SK-N-SH (cell line): ENCODE measurements around the gene OSBPL9. TPM values are rescaled to one million over a fixed set of nuclear protein-coding genes. Genes with fewer than 3 reads are reported as not detected.
A peak's percentile ranks its signal among the peaks of the same experiment; 100 is the strongest.

ENCODE experiments used
- CTCF ChIA-PET: fragments of 300-600, 350-600 bp; formaldehyde crosslinking; extraction: SDS; loops from one replicate; lab custom pipeline; 2021; lab: Yijun Ruan, JAX
- POLR2A ChIA-PET: fragments of 350-600 bp; sonication (Branson Sonifier 250); formaldehyde crosslinking; extraction: SDS; loops from one replicate; lab custom pipeline; 2020; ENCODE audit warnings: antibody characterized with exemption, inconsistent platforms; lab: Yijun Ruan, JAX
- DNase-seq: peaks from one replicate; pipeline ENCODE4 v3.0.0; 2012
- H2AFZ ChIP-seq: fragments of 200-600 bp; sonication (generic); 2 replicates; pipeline ENCODE4 v1.8.1; 2016; ENCODE audit warnings: antibody characterized with exemption, mild to moderate bottlenecking, low read depth
- H3F3A ChIP-seq: fragments of 200-600 bp; sonication (generic); replicated peaks from 2 replicates; pipeline ENCODE3; 2016; ENCODE audit warnings: antibody characterized with exemption, mild to moderate bottlenecking; ENCODE audit not compliant: insufficient read depth
- H3K27ac ChIP-seq, 2 experiments: fragments of 200-500 bp in 1 of 2; fragments of 200-600 bp in 1 of 2; sonication (Bioruptor generic) in 1 of 2; sonication (generic), shearing (Covaris generic) in 1 of 2; 2 replicates each; pipeline versions ENCODE4 v1.5.1 to v1.6.1; 2014 to 2016; ENCODE audit warnings: low read depth in 2 of 2, inconsistent platforms in 1 of 2, low read length in 1 of 2, mild to moderate bottlenecking in 1 of 2, mixed read lengths in 1 of 2
- H3K27me3 ChIP-seq: fragments of 200-600 bp; sonication (generic), shearing (Covaris generic); 2 replicates; pipeline ENCODE4 v1.6.1; 2016; ENCODE audit warnings: mixed run types; ENCODE audit not compliant: insufficient read depth
- H3K36me3 ChIP-seq, 2 experiments: fragments of 200-500 bp in 1 of 2; fragments of 200-600 bp in 1 of 2; sonication (Bioruptor generic) in 1 of 2; sonication (generic) in 1 of 2; replicated peaks in 1 of 2; 2 replicates each; pipeline versions ENCODE3 to v1.5.1; 2014 to 2016; ENCODE audit warnings: low read length in 1 of 2, mild to moderate bottlenecking in 1 of 2; ENCODE audit not compliant: insufficient read depth in 2 of 2, control insufficient read depth in 1 of 2
- H3K4me1 ChIP-seq, 2 experiments: fragments of 200-500 bp in 1 of 2; fragments of 200-600 bp in 1 of 2; sonication (Bioruptor generic) in 1 of 2; sonication (generic), shearing (Covaris generic) in 1 of 2; 2 replicates each; pipeline versions ENCODE4 v1.5.1 to v1.6.1; 2014 to 2016; ENCODE audit warnings: low read depth in 1 of 2, low read length in 1 of 2, mixed run types in 1 of 2; ENCODE audit not compliant: insufficient read depth in 2 of 2, control insufficient read depth in 1 of 2
- H3K4me2 ChIP-seq: fragments of 200-600 bp; sonication (generic), shearing (Covaris generic); 2 replicates; pipeline ENCODE4 v1.6.1; 2017; ENCODE audit warnings: mixed run types
- H3K4me3 ChIP-seq, 2 experiments: fragments of 200-500 bp in 1 of 2; fragments of 200-600 bp in 1 of 2; sonication (Bioruptor generic) in 1 of 2; sonication (generic), shearing (Covaris generic) in 1 of 2; 2 replicates each; pipeline versions ENCODE4 v1.5.1 to v1.8.1; 2014 to 2016; ENCODE audit warnings: low read depth in 2 of 2, inconsistent platforms in 1 of 2, low read length in 1 of 2, mild to moderate bottlenecking in 1 of 2, mixed read lengths in 1 of 2, moderate library complexity in 1 of 2
- H3K79me2 ChIP-seq: fragments of 200-600 bp; sonication (generic); 2 replicates; pipeline ENCODE4 v1.8.1; 2017; ENCODE audit warnings: mild to moderate bottlenecking; ENCODE audit not compliant: insufficient read depth
- H3K9ac ChIP-seq: fragments of 200-600 bp; sonication (generic); 2 replicates; pipeline ENCODE4 v1.6.1; 2017; ENCODE audit warnings: mixed run types
- H3K9me2 ChIP-seq: fragments of 200-600 bp; sonication (generic); 2 replicates; pipeline ENCODE4 v1.6.1; 2017; ENCODE audit warnings: mixed run types
- H3K9me3 ChIP-seq: fragments of 200-600 bp; sonication (generic); 2 replicates; pipeline ENCODE4 v1.6.1; 2017; ENCODE audit warnings: mixed run types, mild to moderate bottlenecking, moderate library complexity
- H4K20me1 ChIP-seq: fragments of 200-600 bp; sonication (generic); 2 replicates; pipeline ENCODE4 v1.6.1; 2017; ENCODE audit warnings: mild to moderate bottlenecking, mixed run types; ENCODE audit not compliant: insufficient read depth
- EP300 ChIP-seq, 2 experiments: IDR thresholded peaks; 2 replicates each; pipeline versions ENCODE4 v1.4.0 to v1.6.1; 2012; ENCODE audit warnings: borderline replicate concordance in 1 of 2, low read depth in 1 of 2, low read length in 1 of 2
- FOSL2 ChIP-seq: IDR thresholded peaks from 2 replicates; pipeline ENCODE4 v1.4.0; 2012; ENCODE audit warnings: low read depth, mild to moderate bottlenecking, moderate library complexity, borderline replicate concordance
- FOXJ3 ChIP-seq: sonication (generic); formaldehyde crosslinking; IDR thresholded peaks from 2 replicates; pipeline ENCODE4 v1.5.1; 2020; ENCODE audit warnings: mild to moderate bottlenecking, missing genetic modification reagents
- FOXM1 ChIP-seq: IDR thresholded peaks from 2 replicates; pipeline ENCODE4 v1.4.0; 2012; ENCODE audit warnings: low read depth, mild to moderate bottlenecking
- GABPA ChIP-seq: IDR thresholded peaks from 2 replicates; pipeline ENCODE4 v1.4.0; 2012; ENCODE audit warnings: low read depth, mild to moderate bottlenecking
- GATA2 ChIP-seq: sonication (generic); formaldehyde crosslinking; IDR thresholded peaks from 2 replicates; pipeline ENCODE4 v1.5.0; 2020; ENCODE audit warnings: mild to moderate bottlenecking, missing genetic modification reagents
- JUND ChIP-seq: IDR thresholded peaks from 2 replicates; pipeline ENCODE4 v1.4.0; 2012
- MEF2A ChIP-seq: IDR thresholded peaks from 2 replicates; pipeline ENCODE4 v1.4.0; 2012; ENCODE audit warnings: low read depth, borderline replicate concordance
- MXI1 ChIP-seq: IDR thresholded peaks from 2 replicates; pipeline ENCODE4 v1.6.1; 2012; ENCODE audit warnings: mild to moderate bottlenecking, low read depth, low read length, improper control_type of control experiment
- NFIC ChIP-seq: IDR thresholded peaks from 2 replicates; pipeline ENCODE4 v1.4.0; 2012; ENCODE audit warnings: borderline replicate concordance
- NRF1 ChIP-seq: IDR thresholded peaks from 2 replicates; pipeline ENCODE4 v1.6.1; 2012; ENCODE audit warnings: low read depth, mild to moderate bottlenecking, low read length
- POLR2AphosphoS5 ChIP-seq: IDR thresholded peaks from 2 replicates; pipeline ENCODE4 v1.6.1; 2012; ENCODE audit warnings: low read depth, low read length
- RAD21 ChIP-seq: IDR thresholded peaks from 2 replicates; pipeline ENCODE4 v1.6.1; 2012; ENCODE audit warnings: mild to moderate bottlenecking, low read length
- RCOR1 ChIP-seq: fragments of 150-350 bp; IDR thresholded peaks from 2 replicates; pipeline ENCODE4 v1.6.1; 2017; ENCODE audit warnings: antibody characterized with exemption, low read length
- RFX5 ChIP-seq: IDR thresholded peaks from 2 replicates; pipeline ENCODE4 v1.6.1; 2012; ENCODE audit warnings: mild to moderate bottlenecking, improper control_type of control experiment, low read length
- RXRA ChIP-seq: IDR thresholded peaks from 2 replicates; pipeline ENCODE4 v1.4.0; 2012; ENCODE audit warnings: low read depth, mild to moderate bottlenecking, borderline replicate concordance
- SIN3A ChIP-seq: IDR thresholded peaks from 2 replicates; pipeline ENCODE4 v1.6.1; 2012; ENCODE audit warnings: low read depth, mild to moderate bottlenecking, low read length, moderate library complexity, borderline replicate concordance
- SMC3 ChIP-seq: IDR thresholded peaks from 2 replicates; pipeline ENCODE4 v1.6.1; 2012; ENCODE audit warnings: low read depth, low read length, improper control_type of control experiment
- TAF1 ChIP-seq: IDR thresholded peaks from 2 replicates; pipeline ENCODE4 v1.6.1; 2012; ENCODE audit warnings: low read depth, mild to moderate bottlenecking, low read length, moderate library complexity, borderline replicate concordance
- TCF12 ChIP-seq: IDR thresholded peaks from 2 replicates; pipeline ENCODE4 v1.4.0; 2012
- YY1 ChIP-seq: IDR thresholded peaks from 2 replicates; pipeline ENCODE4 v1.4.0; 2012; ENCODE audit warnings: low read depth, mild to moderate bottlenecking
- whole genome bisulfite sequencing: methylation state at CpG from one replicate; pipeline ENCODE4 v1.1.6; 2017; ENCODE audit warnings: low lambda C conversion rate; 5-methylcytosine and 5-hydroxymethylcytosine counted together
- polyA plus RNA-seq, 3 experiments: library from polyadenylated mRNA; depleted of rRNA; stranded (reverse); fragments of >200 nt; gene quantifications; 2 replicates each; pipeline ENCODE4 v1.2.3, GENCODE V29; 2012
- TF ChIP-seq, protein P1 (sequence below): IDR thresholded peaks from 2 replicates; pipeline ENCODE4 v1.4.0; 2012; ENCODE audit warnings: low read depth
- TF ChIP-seq, protein P2 (sequence below): IDR thresholded peaks from 2 replicates; pipeline ENCODE4 v1.6.1; 2012; ENCODE audit warnings: mild to moderate bottlenecking, low read depth, low read length, moderate library complexity
- TF ChIP-seq, protein P3 (sequence below): IDR thresholded peaks from 2 replicates; pipeline ENCODE4 v1.4.0; 2012; ENCODE audit warnings: low read depth, borderline replicate concordance
- TF ChIP-seq, protein P4 (sequence below): IDR thresholded peaks from 2 replicates; pipeline ENCODE4 v1.4.0; 2012; ENCODE audit warnings: low read depth, borderline replicate concordance
- TF ChIP-seq, protein P5 (sequence below): fragments of 150-350 bp; IDR thresholded peaks from 2 replicates; pipeline ENCODE4 v1.6.1; 2016; ENCODE audit warnings: mild to moderate bottlenecking, low read depth, low read length
- TF ChIP-seq, protein P6 (sequence below): IDR thresholded peaks from 2 replicates; pipeline ENCODE4; 2012

The OSBPL9 gene
- polyA plus RNA-seq, 1 of the 3 experiments (the other 2 are of a cell fraction), result 43.9 TPM

DNA sequence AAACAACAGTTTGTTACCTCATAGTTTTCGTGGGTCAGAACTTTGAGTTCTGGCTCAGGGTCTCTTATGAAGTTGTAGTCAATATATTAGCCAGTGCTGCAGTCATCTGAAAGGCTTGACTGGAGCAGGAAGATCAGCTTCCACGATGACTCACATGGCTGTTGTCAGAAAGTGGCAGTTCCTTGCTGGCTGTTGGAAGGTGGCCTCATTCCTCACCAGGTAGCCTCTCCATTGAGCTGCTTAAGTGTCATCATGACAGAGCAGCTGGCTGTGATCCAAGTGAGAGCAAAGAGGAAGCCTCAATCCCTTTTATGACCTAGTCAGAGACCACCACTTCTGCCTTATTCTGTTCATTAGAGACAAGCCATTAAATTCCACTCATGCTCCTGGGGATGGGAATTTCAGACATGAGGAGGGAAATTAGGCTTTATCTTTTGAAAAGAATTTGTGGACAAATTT is 5.6 kb downstream of the OSBPL9 start:
- ChIA-PET CTCF (interaction anchor here (1.5 kb wide), 1 partner anchor 146 kb away, joined by 5 read pairs; no protein-coding TSS in a partner anchor), POLR2A (no interaction called here)
- DNase-seq, result no peak
- peak; percentile 85 for TF ChIP-seq NFIC
- no peak for TF ChIP-seq YY1
- TF ChIP-seq, protein P1, sequence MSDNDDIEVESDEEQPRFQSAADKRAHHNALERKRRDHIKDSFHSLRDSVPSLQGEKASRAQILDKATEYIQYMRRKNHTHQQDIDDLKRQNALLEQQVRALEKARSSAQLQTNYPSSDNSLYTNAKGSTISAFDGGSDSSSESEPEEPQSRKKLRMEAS, result 0 out of 2 replicates have a peak, but pooled peaks have one; percentile 13
- TF ChIP-seq, protein P2, sequence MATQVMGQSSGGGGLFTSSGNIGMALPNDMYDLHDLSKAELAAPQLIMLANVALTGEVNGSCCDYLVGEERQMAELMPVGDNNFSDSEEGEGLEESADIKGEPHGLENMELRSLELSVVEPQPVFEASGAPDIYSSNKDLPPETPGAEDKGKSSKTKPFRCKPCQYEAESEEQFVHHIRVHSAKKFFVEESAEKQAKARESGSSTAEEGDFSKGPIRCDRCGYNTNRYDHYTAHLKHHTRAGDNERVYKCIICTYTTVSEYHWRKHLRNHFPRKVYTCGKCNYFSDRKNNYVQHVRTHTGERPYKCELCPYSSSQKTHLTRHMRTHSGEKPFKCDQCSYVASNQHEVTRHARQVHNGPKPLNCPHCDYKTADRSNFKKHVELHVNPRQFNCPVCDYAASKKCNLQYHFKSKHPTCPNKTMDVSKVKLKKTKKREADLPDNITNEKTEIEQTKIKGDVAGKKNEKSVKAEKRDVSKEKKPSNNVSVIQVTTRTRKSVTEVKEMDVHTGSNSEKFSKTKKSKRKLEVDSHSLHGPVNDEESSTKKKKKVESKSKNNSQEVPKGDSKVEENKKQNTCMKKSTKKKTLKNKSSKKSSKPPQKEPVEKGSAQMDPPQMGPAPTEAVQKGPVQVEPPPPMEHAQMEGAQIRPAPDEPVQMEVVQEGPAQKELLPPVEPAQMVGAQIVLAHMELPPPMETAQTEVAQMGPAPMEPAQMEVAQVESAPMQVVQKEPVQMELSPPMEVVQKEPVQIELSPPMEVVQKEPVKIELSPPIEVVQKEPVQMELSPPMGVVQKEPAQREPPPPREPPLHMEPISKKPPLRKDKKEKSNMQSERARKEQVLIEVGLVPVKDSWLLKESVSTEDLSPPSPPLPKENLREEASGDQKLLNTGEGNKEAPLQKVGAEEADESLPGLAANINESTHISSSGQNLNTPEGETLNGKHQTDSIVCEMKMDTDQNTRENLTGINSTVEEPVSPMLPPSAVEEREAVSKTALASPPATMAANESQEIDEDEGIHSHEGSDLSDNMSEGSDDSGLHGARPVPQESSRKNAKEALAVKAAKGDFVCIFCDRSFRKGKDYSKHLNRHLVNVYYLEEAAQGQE, result no peak
- TF ChIP-seq FOSL2, result peak; percentile 86
- TF ChIP-seq RFX5, result no peak
- TF ChIP-seq FOXJ3, result no peak
- TF ChIP-seq RCOR1, result no peak
- TF ChIP-seq MEF2A, result no peak
- TF ChIP-seq EP300 (IDR thresholded peaks at IDR 0.05; ENCODE audit: borderline replicate concordance in 1 of 2, low read depth in 1 of 2, low read length in 1 of 2), result peak in 1 of 2 experiments; percentile 46; a peak in 1 of 4 replicates
- peak; percentile 78 for TF ChIP-seq JUND
- no peak for TF ChIP-seq MXI1
- TF ChIP-seq NRF1, result no peak
- no peak for TF ChIP-seq SIN3A
- TF ChIP-seq, protein P3, sequence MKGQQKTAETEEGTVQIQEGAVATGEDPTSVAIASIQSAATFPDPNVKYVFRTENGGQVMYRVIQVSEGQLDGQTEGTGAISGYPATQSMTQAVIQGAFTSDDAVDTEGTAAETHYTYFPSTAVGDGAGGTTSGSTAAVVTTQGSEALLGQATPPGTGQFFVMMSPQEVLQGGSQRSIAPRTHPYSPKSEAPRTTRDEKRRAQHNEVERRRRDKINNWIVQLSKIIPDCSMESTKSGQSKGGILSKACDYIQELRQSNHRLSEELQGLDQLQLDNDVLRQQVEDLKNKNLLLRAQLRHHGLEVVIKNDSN, result no peak
- TF ChIP-seq RAD21, result no peak
- TF ChIP-seq, protein P4, sequence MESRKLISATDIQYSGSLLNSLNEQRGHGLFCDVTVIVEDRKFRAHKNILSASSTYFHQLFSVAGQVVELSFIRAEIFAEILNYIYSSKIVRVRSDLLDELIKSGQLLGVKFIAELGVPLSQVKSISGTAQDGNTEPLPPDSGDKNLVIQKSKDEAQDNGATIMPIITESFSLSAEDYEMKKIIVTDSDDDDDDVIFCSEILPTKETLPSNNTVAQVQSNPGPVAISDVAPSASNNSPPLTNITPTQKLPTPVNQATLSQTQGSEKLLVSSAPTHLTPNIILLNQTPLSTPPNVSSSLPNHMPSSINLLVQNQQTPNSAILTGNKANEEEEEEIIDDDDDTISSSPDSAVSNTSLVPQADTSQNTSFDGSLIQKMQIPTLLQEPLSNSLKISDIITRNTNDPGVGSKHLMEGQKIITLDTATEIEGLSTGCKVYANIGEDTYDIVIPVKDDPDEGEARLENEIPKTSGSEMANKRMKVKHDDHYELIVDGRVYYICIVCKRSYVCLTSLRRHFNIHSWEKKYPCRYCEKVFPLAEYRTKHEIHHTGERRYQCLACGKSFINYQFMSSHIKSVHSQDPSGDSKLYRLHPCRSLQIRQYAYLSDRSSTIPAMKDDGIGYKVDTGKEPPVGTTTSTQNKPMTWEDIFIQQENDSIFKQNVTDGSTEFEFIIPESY, result no peak
- TF ChIP-seq TAF1, result no peak
- no peak for TF ChIP-seq GATA2
- TF ChIP-seq FOXM1, result no peak
- peak; percentile 48; the same call in 1 of the 2 replicates for TF ChIP-seq TCF12
- TF ChIP-seq RXRA, result no peak
- TF ChIP-seq POLR2AphosphoS5, result no peak
- TF ChIP-seq GABPA, result no peak
- TF ChIP-seq, protein P5, sequence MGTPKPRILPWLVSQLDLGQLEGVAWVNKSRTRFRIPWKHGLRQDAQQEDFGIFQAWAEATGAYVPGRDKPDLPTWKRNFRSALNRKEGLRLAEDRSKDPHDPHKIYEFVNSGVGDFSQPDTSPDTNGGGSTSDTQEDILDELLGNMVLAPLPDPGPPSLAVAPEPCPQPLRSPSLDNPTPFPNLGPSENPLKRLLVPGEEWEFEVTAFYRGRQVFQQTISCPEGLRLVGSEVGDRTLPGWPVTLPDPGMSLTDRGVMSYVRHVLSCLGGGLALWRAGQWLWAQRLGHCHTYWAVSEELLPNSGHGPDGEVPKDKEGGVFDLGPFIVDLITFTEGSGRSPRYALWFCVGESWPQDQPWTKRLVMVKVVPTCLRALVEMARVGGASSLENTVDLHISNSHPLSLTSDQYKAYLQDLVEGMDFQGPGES, result no peak
- TF ChIP-seq, protein P6, sequence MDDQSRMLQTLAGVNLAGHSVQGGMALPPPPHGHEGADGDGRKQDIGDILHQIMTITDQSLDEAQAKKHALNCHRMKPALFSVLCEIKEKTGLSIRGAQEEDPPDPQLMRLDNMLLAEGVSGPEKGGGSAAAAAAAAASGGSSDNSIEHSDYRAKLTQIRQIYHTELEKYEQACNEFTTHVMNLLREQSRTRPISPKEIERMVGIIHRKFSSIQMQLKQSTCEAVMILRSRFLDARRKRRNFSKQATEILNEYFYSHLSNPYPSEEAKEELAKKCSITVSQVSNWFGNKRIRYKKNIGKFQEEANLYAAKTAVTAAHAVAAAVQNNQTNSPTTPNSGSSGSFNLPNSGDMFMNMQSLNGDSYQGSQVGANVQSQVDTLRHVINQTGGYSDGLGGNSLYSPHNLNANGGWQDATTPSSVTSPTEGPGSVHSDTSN, result peak; percentile 71
- TF ChIP-seq SMC3, result no peak

More for the DNA sequence above, 5.6 kb downstream of the OSBPL9 start:
- no peak overlapping the region for H3K4me3 ChIP-seq
- no peaks in the 10 kb centered on the region for H3K9me2 ChIP-seq
- no peaks in the 10 kb centered on the region for H3K27me3 ChIP-seq
- peaks cover 8% of the 10 kb centered on the region; the same call in 1 of the 2 replicates for H4K20me1 ChIP-seq
- H3K9me3 ChIP-seq, result no peaks in the 10 kb centered on the region
- no peaks in the 10 kb centered on the region for H3K36me3 ChIP-seq
- peak overlapping the region; percentile 12; the same call in 1 of the 2 replicates for H3K4me2 ChIP-seq
- H3K27ac ChIP-seq, result peak overlapping the region in 1 of 2 experiments; percentile 56; a peak in 2 of 4 replicates
- peaks cover 9 to 25% of the 10 kb centered on the region in 2 experiments for H3K4me1 ChIP-seq
- peaks cover 6% of the 10 kb centered on the region for H3F3A ChIP-seq
- no peak overlapping the region for H2AFZ ChIP-seq
- H3K79me2 ChIP-seq, result peaks cover 97% of the 10 kb centered on the region
- no peak overlapping the region for H3K9ac ChIP-seq
- 30% methylated on average over 2 of the region's 2 CpGs for WGBS
